Measurements from ENCODE around the gene HABP4. TPM values are rescaled to one million over a fixed set of nuclear protein-coding genes. Genes with fewer than 3 reads are reported as not detected.

HABP4 gene, protein sequence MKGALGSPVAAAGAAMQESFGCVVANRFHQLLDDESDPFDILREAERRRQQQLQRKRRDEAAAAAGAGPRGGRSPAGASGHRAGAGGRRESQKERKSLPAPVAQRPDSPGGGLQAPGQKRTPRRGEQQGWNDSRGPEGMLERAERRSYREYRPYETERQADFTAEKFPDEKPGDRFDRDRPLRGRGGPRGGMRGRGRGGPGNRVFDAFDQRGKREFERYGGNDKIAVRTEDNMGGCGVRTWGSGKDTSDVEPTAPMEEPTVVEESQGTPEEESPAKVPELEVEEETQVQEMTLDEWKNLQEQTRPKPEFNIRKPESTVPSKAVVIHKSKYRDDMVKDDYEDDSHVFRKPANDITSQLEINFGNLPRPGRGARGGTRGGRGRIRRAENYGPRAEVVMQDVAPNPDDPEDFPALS
- 1 to 10 TPM; 7.3 to 7.9 TPM for total RNA-seq

- Mint-ChIP-seq H3K36me3 (ENCODE audit: low read depth) (no peaks in the 10 kb centered on the region), H3K27me3 (ENCODE audit: low read depth) (peaks cover 4% of the 10 kb centered on the region), H3K27ac (peak within 1 kb of the TSS; percentile 66), H3K4me3 (peak within 1 kb of the TSS; percentile 85), H3K4me1 (ENCODE audit: low read depth) (peaks cover 29% of the 10 kb centered on the region), H3K9me3 (no peaks in the 10 kb centered on the region)
- CTCF ChIA-PET: interaction anchor here (0.5 to 1.5 kb wide), 7 partner anchors 10 to 217 kb away, joined by 3 to 7 read pairs (median 3); no protein-coding TSS in a partner anchor
- intact Hi-C loops (cut with micrococcal nuclease): loop anchor here (1.0 to 10.0 kb wide), 5 partner anchors 29 to 405 kb away; partner anchors contain the start of genes ZNF367 and ZNF782
- peak; percentile 95 for DNase-seq
Measured at GRCh38 chr9:96449845-96450612, at the start of gene HABP4. TSS of gene HABP4 (plus strand) at chr9:96450169. CDS start at chr9:96450280, 111 bp downstream.

DNA sequence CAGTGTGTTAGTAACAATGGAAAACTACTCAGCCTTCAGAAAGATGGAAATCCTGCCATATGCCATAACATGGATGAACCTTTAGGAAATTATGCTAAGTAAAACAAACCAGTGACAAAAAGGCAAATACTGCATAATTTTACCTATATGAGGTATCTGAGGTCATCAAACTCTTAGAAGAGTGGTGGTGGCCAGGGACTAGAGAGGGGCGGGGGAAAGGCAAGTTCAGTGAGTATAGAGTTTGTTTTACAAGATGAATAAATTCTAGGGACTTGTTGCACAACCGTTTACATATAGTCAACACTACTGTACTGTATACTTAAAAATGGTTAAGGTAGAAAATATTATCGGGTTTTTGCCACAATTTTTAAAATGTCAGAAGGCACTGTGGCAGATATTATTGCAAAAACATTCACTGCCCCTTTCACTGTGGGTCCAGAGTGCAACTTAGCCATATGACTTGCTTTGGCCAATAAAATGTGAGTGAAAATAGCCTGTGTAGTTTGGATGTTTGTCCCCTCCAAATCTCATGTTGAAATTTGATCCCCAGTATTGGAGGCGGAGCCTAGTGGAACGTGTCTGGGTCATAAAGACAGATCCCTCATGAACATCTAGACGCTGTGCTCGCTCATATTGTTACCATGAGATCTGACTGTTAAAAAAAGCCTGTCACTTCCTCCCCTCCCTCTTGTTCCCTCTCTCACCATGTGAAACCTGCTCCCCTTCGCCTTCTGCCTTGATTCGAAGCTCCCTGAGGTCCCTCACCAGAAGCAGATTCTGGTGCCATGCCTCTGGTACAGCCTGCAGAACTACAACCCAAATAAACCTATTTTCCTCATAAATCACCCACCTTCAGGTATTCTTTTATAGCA lies 41.3 kb upstream of the HABP4 start:
- CTCF ChIA-PET: no interaction called here
- Mint-ChIP-seq H3K36me3 (ENCODE audit: low read depth) (peaks cover 28% of the 10 kb centered on the region), H3K4me1 (ENCODE audit: low read depth) (peaks cover 32% of the 10 kb centered on the region), H3K9me3 (no peaks in the 10 kb centered on the region), H3K4me3 (no peak overlapping the region), H3K27me3 (ENCODE audit: low read depth) (no peaks in the 10 kb centered on the region), H3K27ac (no peak overlapping the region)
- no peak for DNase-seq
- intact Hi-C loops (cut with micrococcal nuclease): no loop called here

DNA sequence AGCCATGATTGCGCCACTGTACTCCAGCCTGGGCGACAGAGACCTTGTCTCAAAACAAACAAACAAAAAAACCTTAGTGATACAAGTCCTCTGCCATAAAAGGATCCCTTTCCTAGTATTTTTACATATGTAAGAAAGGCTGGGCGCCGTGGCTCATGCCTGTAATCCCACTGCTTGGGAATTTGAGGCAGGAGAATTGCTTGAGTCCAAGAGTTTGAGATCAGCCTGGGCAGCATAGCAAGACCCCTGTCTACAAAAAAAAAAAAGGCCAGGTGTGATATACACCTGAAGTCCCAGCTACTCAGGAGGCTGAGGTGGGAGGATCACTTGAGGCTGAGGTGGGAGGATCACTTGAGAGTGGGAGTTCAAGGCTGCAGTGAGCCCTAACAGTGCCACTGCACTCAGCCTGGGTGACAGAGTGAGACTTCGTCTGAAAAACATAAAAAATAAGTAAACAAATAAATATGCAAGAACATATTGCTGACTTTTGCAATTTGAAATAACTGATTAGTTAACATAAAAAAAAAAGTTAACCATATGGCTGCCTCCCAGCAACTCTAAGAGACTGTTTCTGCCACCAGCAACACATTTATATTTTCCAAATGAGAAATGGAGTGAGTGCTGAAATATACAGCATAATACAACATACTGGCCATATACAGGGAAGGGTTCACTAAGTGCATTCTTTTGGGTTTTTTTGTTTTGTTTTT lies 38.7 kb upstream of the HABP4 start:
- intact Hi-C loops (cut with micrococcal nuclease): loop anchor here (10.0 kb wide), 1 partner anchor 364 kb away; the partner anchor contains the start of gene ZNF510
- no peaks in the 10 kb centered on the region for H3K9me3 Mint-ChIP-seq
- no peak for DNase-seq
- peaks cover 31% of the 10 kb centered on the region for H3K36me3 Mint-ChIP-seq (ENCODE audit: low read depth)
- CTCF ChIA-PET: no interaction called here
- H3K27ac Mint-ChIP-seq: no peak overlapping the region
- no peaks in the 10 kb centered on the region for H3K27me3 Mint-ChIP-seq (ENCODE audit: low read depth)
- H3K4me3 Mint-ChIP-seq: no peak overlapping the region
- H3K4me1 Mint-ChIP-seq (ENCODE audit: low read depth): peaks cover 42% of the 10 kb centered on the region

GRCh38 chr9:96412174-96412913 lies 37.6 kb upstream of the HABP4 start:
- Mint-ChIP-seq H3K9me3 (no peaks in the 10 kb centered on the region), H3K27ac (no peak overlapping the region), H3K4me3 (no peak overlapping the region), H3K4me1 (ENCODE audit: low read depth) (peaks cover 43% of the 10 kb centered on the region), H3K27me3 (ENCODE audit: low read depth) (no peaks in the 10 kb centered on the region), H3K36me3 (ENCODE audit: low read depth) (peaks cover 35% of the 10 kb centered on the region)
- intact Hi-C loops (cut with micrococcal nuclease): loop anchor here (10.0 kb wide), 1 partner anchor 362 kb away; the partner anchor contains the start of gene ZNF510
- CTCF ChIA-PET: interaction anchor here (0.6 to 1.4 kb wide), 2 partner anchors 14 to 233 kb away, joined by 3 read pairs; no protein-coding TSS in a partner anchor
- DNase-seq: no peak

- Mint-ChIP-seq H3K27me3 (ENCODE audit: low read depth) (no peaks in the 10 kb centered on the region), H3K27ac (no peak overlapping the region), H3K4me1 (ENCODE audit: low read depth) (peaks cover 40% of the 10 kb centered on the region), H3K9me3 (no peaks in the 10 kb centered on the region), H3K36me3 (ENCODE audit: low read depth) (peaks cover 34% of the 10 kb centered on the region), H3K4me3 (no peak overlapping the region)
- CTCF ChIA-PET: interaction anchor here (0.7 to 1.4 kb wide), 2 partner anchors 9 to 15 kb away, joined by 3 read pairs; no protein-coding TSS in a partner anchor
- intact Hi-C loops (cut with micrococcal nuclease): loop anchor here (10.0 kb wide), 1 partner anchor 361 kb away; the partner anchor contains the start of gene ZNF510
- DNase-seq: no peak
Measured at GRCh38 chr9:96413302-96414221, 36.4 kb upstream of the HABP4 start.

- DNase-seq: peak; percentile 92
- Mint-ChIP-seq H3K27me3 (ENCODE audit: low read depth) (no peaks in the 10 kb centered on the region), H3K4me3 (peak overlapping the region; percentile 83), H3K36me3 (ENCODE audit: low read depth) (peaks cover 15% of the 10 kb centered on the region), H3K9me3 (no peaks in the 10 kb centered on the region), H3K27ac (peak overlapping the region; percentile 83), H3K4me1 (ENCODE audit: low read depth) (peaks cover 49% of the 10 kb centered on the region)
- intact Hi-C loops (cut with micrococcal nuclease): loop anchor here (5.0 to 10.0 kb wide), 2 partner anchors 358 to 405 kb away; partner anchors contain the start of gene ZNF510
- CTCF ChIA-PET: interaction anchor here (0.9 kb wide), 1 partner anchor 88 kb away, joined by 4 read pairs; no protein-coding TSS in a partner anchor
Measured at GRCh38 chr9:96417051-96417586, 32.9 kb upstream of the HABP4 start.

DNA sequence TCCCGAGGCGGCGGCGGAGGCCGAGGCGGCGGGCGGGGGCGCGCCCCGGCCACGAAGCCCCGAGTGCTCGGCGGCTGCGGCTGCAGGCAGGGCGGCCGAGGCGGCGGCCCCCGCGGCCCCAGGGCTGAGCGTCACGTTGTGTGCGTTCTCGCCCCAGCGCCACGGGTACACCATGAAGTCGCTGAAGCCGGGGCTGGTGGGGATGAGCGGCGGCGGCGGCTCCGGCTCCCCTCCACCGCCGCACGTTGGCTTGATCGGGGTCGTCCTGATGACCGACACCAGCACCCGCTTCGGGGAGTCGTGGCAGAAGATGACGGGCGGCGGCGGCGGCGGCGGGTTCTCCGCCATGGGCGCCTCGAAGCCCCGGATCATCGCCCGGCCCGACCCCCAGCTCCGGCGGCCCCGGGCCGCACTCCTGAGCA lies 32.3 kb upstream of the HABP4 start:
- peak overlapping the region; percentile 91 for H3K27ac Mint-ChIP-seq

GRCh38 chr9:96418083-96418919 lies 31.7 kb upstream of the HABP4 start, which contains the start of gene ZNF367:
TSS of gene ZNF367 (minus strand) at chr9:96418370. CDS start at chr9:96418032, 338 bp downstream.
- H3K4me1 Mint-ChIP-seq (ENCODE audit: low read depth): peaks cover 40% of the 10 kb centered on the region
- peaks cover 14% of the 10 kb centered on the region for H3K36me3 Mint-ChIP-seq (ENCODE audit: low read depth)
- peak within 1 kb of the TSS; percentile 91 for H3K27ac Mint-ChIP-seq
- intact Hi-C loops (cut with micrococcal nuclease): loop anchor here (1.0 to 10.0 kb wide), 10 partner anchors 32 to 1101 kb away; partner anchors contain the start of genes ERCC6L2, FANCC, HABP4 and SLC35D2
- DNase-seq: peak; percentile 94
- peak within 1 kb of the TSS; percentile 84 for H3K4me3 Mint-ChIP-seq
- H3K27me3 Mint-ChIP-seq (ENCODE audit: low read depth): no peaks in the 10 kb centered on the region
- no peaks in the 10 kb centered on the region for H3K9me3 Mint-ChIP-seq
- CTCF ChIA-PET: interaction anchor here (1.2 kb wide), 1 partner anchor 24 kb away, joined by 5 read pairs; no protein-coding TSS in a partner anchor

More for the DNA sequence above, 32.3 kb upstream of the HABP4 start:
- DNase-seq: peak; percentile 28
- Mint-ChIP-seq H3K27me3 (ENCODE audit: low read depth) (no peaks in the 10 kb centered on the region), H3K36me3 (ENCODE audit: low read depth) (peaks cover 14% of the 10 kb centered on the region), H3K9me3 (no peaks in the 10 kb centered on the region), H3K4me1 (ENCODE audit: low read depth) (peaks cover 45% of the 10 kb centered on the region), H3K4me3 (peak overlapping the region; percentile 84)
- CTCF ChIA-PET: no interaction called here
- intact Hi-C loops (cut with micrococcal nuclease): loop anchor here (1.0 to 10.0 kb wide), 10 partner anchors 33 to 1100 kb away; partner anchors contain the start of genes ERCC6L2, FANCC, HABP4 and SLC35D2
